GM21576 (cell line): ENCODE measurements around the gene ZAP70.

Experiments
- ATAC-seq: cut with Tn5 transposase; IDR thresholded peaks from one replicate; pipeline ENCODE4 v1.9.1; 2021; ENCODE audit warnings: mild to moderate bottlenecking, moderate library complexity; ENCODE audit not compliant: unreplicated experiment

ZAP70 gene

DNA sequence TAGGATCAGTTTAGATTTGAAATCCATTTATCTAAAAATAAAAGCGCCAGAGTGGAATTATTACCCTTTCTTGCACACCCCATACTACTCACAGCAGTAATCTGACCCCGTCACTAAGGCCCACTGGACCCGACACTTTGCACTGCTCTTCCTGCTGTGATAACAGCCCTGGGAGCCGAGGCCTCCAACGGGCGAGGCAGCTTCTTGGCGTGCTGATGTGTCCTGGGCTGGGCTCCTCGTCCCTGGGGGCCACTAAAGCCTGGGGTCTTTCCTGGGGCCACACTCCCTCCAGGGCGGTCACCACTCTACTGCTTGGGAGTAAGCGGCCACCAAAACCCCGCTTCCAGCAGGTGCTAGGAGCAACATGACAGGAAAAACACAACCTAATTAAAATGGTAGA lies 61.7 kb downstream of the ZAP70 start:
- ATAC-seq = no peak

GRCh38 chr2:97779141-97779540 lies 65.8 kb downstream of the ZAP70 start:
- ATAC-seq = no peak

DNA sequence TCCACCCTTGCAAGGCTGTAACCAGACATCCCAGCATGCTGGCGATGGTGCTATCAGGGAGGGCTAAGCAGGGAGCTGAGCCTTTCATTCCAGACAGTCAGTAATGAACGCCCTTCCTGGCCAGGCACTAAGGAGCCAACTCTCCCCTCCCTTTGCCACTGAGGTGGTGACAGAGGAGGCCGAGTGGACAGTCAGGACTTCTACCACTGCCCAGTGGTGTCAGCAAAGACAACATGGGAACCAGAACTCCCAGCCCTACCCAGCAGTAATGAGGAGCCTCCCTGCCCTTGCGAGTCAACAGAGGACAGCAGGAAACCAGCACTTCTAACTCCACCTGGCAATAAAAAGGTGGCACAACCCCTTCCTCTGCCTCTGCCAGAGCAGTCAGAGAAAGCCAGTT lies 68.6 kb downstream of the ZAP70 start:
- ATAC-seq = no peak

- ATAC-seq = no peak
Measured at GRCh38 chr2:97784953-97785352, 71.6 kb downstream of the ZAP70 start.

GRCh38 chr2:97785818-97786217 lies 72.4 kb downstream of the ZAP70 start:
- no peak for ATAC-seq

GRCh38 chr2:97788986-97789644 lies 75.7 kb downstream of the ZAP70 start:
- no peak for ATAC-seq
